Measurements from ENCODE around the gene AEN.

The AEN gene

DNA sequence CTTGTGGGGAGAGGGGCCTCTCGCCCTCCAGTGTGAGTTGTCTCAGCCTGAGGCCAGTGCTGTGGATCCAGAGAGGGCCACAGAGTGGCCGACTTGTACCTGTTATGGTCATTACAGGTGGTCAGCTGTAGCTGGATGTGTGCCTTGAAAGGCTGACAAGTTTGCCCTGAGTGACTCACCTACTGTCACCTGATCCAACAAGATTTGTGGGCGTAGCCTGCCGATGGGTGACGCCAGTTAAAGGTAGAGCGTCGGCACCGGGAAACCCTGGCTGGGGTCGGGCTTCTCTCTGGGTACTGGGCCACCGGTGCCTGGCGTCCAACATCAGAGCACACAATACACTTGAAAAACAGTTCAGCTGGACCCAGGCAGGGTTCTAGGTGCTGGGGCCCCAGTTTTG lies 14.9 kb downstream of the AEN start:
- Histone ChIP-seq H3K27me3 (no peaks in the 10 kb centered on the region), H3K9me3 (no peaks in the 10 kb centered on the region), H3K4me3 (ENCODE audit: low read depth in 1 of 2, low read length in 1 of 2) (no peak overlapping the region), H3K36me3 (peaks cover 3% of the 10 kb centered on the region), H3K4me1 (ENCODE audit: control insufficient read depth in 1 of 2, insufficient read depth in 1 of 2, low read depth in 1 of 2, low read length in 1 of 2) (peaks cover 36 to 37% of the 10 kb centered on the region in 2 experiments), H3K27ac (no peak overlapping the region)
- TF ChIP-seq, protein P1, sequence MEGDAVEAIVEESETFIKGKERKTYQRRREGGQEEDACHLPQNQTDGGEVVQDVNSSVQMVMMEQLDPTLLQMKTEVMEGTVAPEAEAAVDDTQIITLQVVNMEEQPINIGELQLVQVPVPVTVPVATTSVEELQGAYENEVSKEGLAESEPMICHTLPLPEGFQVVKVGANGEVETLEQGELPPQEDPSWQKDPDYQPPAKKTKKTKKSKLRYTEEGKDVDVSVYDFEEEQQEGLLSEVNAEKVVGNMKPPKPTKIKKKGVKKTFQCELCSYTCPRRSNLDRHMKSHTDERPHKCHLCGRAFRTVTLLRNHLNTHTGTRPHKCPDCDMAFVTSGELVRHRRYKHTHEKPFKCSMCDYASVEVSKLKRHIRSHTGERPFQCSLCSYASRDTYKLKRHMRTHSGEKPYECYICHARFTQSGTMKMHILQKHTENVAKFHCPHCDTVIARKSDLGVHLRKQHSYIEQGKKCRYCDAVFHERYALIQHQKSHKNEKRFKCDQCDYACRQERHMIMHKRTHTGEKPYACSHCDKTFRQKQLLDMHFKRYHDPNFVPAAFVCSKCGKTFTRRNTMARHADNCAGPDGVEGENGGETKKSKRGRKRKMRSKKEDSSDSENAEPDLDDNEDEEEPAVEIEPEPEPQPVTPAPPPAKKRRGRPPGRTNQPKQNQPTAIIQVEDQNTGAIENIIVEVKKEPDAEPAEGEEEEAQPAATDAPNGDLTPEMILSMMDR (IDR thresholded peaks at IDR 0.05), result no peak

DNA sequence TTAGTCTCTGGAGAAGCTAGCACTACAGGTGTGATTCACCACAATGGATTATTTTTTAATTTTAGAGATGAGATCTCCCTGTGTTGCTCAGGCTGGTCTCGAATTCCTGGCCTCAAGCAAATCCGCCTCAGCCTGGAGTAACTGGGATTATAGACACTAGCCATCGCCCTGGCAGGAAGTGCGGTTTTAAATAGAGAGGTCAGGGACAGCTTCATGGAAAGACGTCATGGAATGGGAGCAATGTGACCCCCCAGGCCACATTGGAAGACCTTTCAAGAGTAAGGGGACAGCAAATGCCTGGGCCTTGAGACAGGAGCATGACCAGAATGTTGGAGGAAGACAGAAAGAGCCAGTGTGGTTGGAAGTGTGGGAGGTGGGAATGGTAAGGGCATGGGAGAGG lies 15.5 kb downstream of the AEN start:
- H3K27me3 ChIP-seq, result no peaks in the 10 kb centered on the region
- H3K27ac ChIP-seq, result no peak overlapping the region
- no peak overlapping the region for H3K4me3 ChIP-seq (ENCODE audit: low read depth in 1 of 2, low read length in 1 of 2)
- no peaks in the 10 kb centered on the region for H3K9me3 ChIP-seq
- H3K4me1 ChIP-seq (ENCODE audit: control insufficient read depth in 1 of 2, insufficient read depth in 1 of 2, low read depth in 1 of 2, low read length in 1 of 2), result peaks cover 42 to 43% of the 10 kb centered on the region in 2 experiments
- TF ChIP-seq, protein P1 (IDR thresholded peaks at IDR 0.05), result no peak
- H3K36me3 ChIP-seq, result peaks cover 6% of the 10 kb centered on the region

DNA sequence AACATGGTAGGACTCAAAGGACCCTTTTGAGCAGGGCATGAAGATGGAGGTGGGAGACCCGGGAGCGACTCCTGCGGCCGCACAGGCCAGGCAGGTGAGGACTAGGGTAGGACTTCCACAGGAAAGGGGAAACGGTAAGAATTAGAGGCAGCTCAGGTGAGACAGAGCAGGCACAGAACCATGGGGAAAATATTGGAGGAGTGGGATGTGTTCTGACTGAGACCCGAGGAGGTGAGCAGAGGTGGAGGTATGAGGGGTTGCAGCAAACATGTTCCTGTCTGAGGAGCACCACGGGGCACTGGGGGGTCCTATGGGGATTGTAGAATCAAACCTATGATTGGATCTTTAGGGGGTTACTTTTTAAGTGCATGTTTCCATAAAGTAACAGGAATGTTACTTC lies 16.3 kb downstream of the AEN start:
- peak overlapping the region; percentile 97 for H3K27ac ChIP-seq
- H3K36me3 ChIP-seq, result peaks cover 11% of the 10 kb centered on the region
- no peaks in the 10 kb centered on the region for H3K27me3 ChIP-seq
- TF ChIP-seq, protein P1 (IDR thresholded peaks at IDR 0.05), result no peak
- no peaks in the 10 kb centered on the region for H3K9me3 ChIP-seq
- no peak overlapping the region for H3K4me3 ChIP-seq (ENCODE audit: low read depth in 1 of 2, low read length in 1 of 2)
- peaks cover 50% of the 10 kb centered on the region in 2 experiments for H3K4me1 ChIP-seq (ENCODE audit: control insufficient read depth in 1 of 2, insufficient read depth in 1 of 2, low read depth in 1 of 2, low read length in 1 of 2)

- H3K36me3 ChIP-seq, result peaks cover 17% of the 10 kb centered on the region
- TF ChIP-seq, protein P1 (IDR thresholded peaks at IDR 0.05), result no peak
- H3K4me3 ChIP-seq (ENCODE audit: low read depth in 1 of 2, low read length in 1 of 2), result peak overlapping the region; percentile 80 to 81
- peaks cover 50 to 53% of the 10 kb centered on the region in 2 experiments for H3K4me1 ChIP-seq (ENCODE audit: control insufficient read depth in 1 of 2, insufficient read depth in 1 of 2, low read depth in 1 of 2, low read length in 1 of 2)
- H3K9me3 ChIP-seq, result no peaks in the 10 kb centered on the region
- peak overlapping the region; percentile 97 for H3K27ac ChIP-seq
- no peaks in the 10 kb centered on the region for H3K27me3 ChIP-seq
Observed at GRCh38 chr15:88637841-88638625, 16.9 kb downstream of the AEN start.

DNA sequence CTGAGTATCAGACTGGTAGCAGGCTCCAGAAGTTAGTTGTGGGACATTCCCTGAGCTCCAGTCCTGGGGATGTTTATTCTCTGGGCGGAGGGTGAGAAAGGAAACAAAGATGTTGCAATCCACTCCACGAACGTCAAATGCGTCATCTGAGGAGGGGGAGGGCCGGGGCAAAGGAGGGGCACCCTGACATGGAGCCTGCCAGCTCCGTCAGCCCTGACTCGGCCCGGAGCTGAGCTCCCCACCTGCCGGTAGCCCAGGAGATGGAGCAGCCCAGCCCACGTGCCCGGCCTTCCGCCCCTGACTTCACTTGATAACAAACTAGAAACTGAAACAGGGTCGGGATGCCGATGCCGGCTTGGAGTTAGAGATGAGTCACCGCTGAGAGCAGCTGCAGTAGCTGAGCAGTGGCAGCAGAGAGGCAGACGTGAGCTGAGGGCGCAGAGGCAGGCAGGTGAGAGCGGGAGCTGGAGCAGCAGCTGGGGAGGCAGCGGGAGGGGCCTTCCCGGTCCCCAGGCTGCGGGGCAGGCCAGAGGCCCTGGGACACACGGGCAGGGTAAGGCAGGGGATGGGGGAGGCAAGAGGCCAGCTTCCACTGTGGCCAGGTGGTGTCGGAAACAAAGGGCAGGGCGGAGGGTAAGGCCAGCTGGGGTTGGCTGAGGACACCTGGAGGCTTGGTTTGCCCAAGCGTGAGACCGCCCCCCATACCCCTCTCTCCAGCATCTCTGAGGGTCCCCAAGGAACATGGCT lies 17.7 kb downstream of the AEN start, which contains the start of gene ISG20:
Gene ISG20 (plus strand): TSS at position 391 of the 747 bp plus-strand sequence. CDS start 351 bp downstream, at position 742.
- TF ChIP-seq, protein P1 (IDR thresholded peaks at IDR 0.05), result peak; percentile 98
- Histone ChIP-seq H3K36me3 (peaks cover 25% of the 10 kb centered on the region), H3K4me1 (ENCODE audit: control insufficient read depth in 1 of 2, insufficient read depth in 1 of 2, low read depth in 1 of 2, low read length in 1 of 2) (peaks cover 50 to 53% of the 10 kb centered on the region in 2 experiments), H3K27me3 (no peaks in the 10 kb centered on the region), H3K4me3 (ENCODE audit: low read depth in 1 of 2, low read length in 1 of 2) (peak within 1 kb of the TSS; percentile 80 to 81), H3K27ac (peak within 1 kb of the TSS; percentile 97), H3K9me3 (no peaks in the 10 kb centered on the region)
